NB4 (cell line): Measurements from ENCODE around the gene SLC24A4.

Experiments used
- CTCF ChIP-seq: IDR thresholded peaks from one replicate; pipeline ENCODE4 v1.5.1; 2012; ENCODE audit warnings: low read depth, low read length
- MAX ChIP-seq: IDR thresholded peaks from 2 replicates; pipeline ENCODE4 v1.6.1; 2011; ENCODE audit warnings: low read depth, low read length
- MYC ChIP-seq: IDR thresholded peaks from 2 replicates; pipeline ENCODE4 v1.6.1; 2011; ENCODE audit warnings: low read depth, low read length
- POLR2A ChIP-seq: IDR thresholded peaks from 2 replicates; pipeline ENCODE4 v1.6.1; 2011; ENCODE audit warnings: mild to moderate bottlenecking; ENCODE audit not compliant: insufficient read length; ENCODE audit errors: extremely low read depth

GRCh38 chr14:92462568-92462967 lies 139.6 kb downstream of the SLC24A4 start:
- TF ChIP-seq POLR2A (no peak), CTCF (no peak), MAX (no peak), MYC (no peak)
